GM12878 (cell line): ENCODE results near the gene MAP2K7. TPM values are rescaled to one million over a fixed set of nuclear protein-coding genes. Genes with fewer than 3 reads are reported as not detected.

ENCODE experiments used
- BACH1 ChIP-seq: fragments of 450-650 bp; IDR thresholded peaks from 2 replicates; pipeline ENCODE4 v1.6.1; 2017; ENCODE audit warnings: mild to moderate bottlenecking, borderline replicate concordance
- BCL11A ChIP-seq: IDR thresholded peaks from 2 replicates; pipeline ENCODE4 v1.6.1; 2011; ENCODE audit warnings: low read depth, low read length
- CBFB ChIP-seq: IDR thresholded peaks from 2 replicates; pipeline ENCODE4 v1.6.1; 2016; ENCODE audit warnings: antibody characterized with exemption, low read depth
- CHD2 ChIP-seq: IDR thresholded peaks from 2 replicates; pipeline ENCODE4 v1.6.1; 2011; ENCODE audit warnings: low read depth, low read length, improper control_type of control experiment, borderline replicate concordance
- CREB1 ChIP-seq: IDR thresholded peaks from 2 replicates; pipeline ENCODE4 v1.6.1; 2012; ENCODE audit warnings: low read depth, mild to moderate bottlenecking, inconsistent platforms
- CUX1 ChIP-seq: IDR thresholded peaks from 2 replicates; pipeline ENCODE4 v1.6.1; 2012; ENCODE audit warnings: improper control_type of control experiment, low read depth, low read length; ENCODE audit not compliant: insufficient replicate concordance
- EGR1 ChIP-seq, 2 experiments: IDR thresholded peaks; 1 replicate in 1 of 2; 2 replicates in 1 of 2; pipeline ENCODE4 v1.6.1; 2011 to 2012; ENCODE audit warnings: low read depth in 2 of 2, low read length in 2 of 2, borderline replicate concordance in 1 of 2, mild to moderate bottlenecking in 1 of 2, moderate library complexity in 1 of 2
- ESRRA ChIP-seq: IDR thresholded peaks from 2 replicates; pipeline ENCODE4 v1.6.1; 2012; ENCODE audit warnings: mild to moderate bottlenecking, low read length, improper control_type of control experiment
- ETV6 ChIP-seq, 2 experiments: fragments of 450-650 bp in 1 of 2; IDR thresholded peaks in 1 of 2; conservative IDR thresholded peaks in 1 of 2; 2 replicates each; pipeline ENCODE4 v1.6.1; 2014; ENCODE audit warnings: antibody characterized with exemption in 1 of 2, borderline replicate concordance in 1 of 2, low read depth in 1 of 2, mild to moderate bottlenecking in 1 of 2, moderate library complexity in 1 of 2
- JUNB ChIP-seq: IDR thresholded peaks from 2 replicates; pipeline ENCODE4 v1.6.1; 2016; ENCODE audit warnings: antibody characterized with exemption, mild to moderate bottlenecking
- MAX ChIP-seq: IDR thresholded peaks from 2 replicates; pipeline ENCODE4 v1.6.1; 2012; ENCODE audit warnings: low read depth, low read length, improper control_type of control experiment
- MLLT1 ChIP-seq: fragments of 450-650 bp; IDR thresholded peaks from 2 replicates; pipeline ENCODE4 v1.6.1; 2016; ENCODE audit warnings: mild to moderate bottlenecking
- NBN ChIP-seq: fragments of 450-650 bp; IDR thresholded peaks from 2 replicates; pipeline ENCODE4 v1.6.1; 2016
- PBX3 ChIP-seq: IDR thresholded peaks from 2 replicates; pipeline ENCODE4 v1.6.1; 2011; ENCODE audit warnings: mild to moderate bottlenecking, low read depth, low read length, moderate library complexity; ENCODE audit not compliant: insufficient replicate concordance
- RELA ChIP-seq: fragments of 450-650 bp; IDR thresholded peaks from 2 replicates; pipeline ENCODE4 v1.8.0; 2014; ENCODE audit warnings: borderline replicate concordance; ENCODE audit not compliant: partially characterized antibody
- SIN3A ChIP-seq: IDR thresholded peaks from 2 replicates; pipeline ENCODE4 v1.6.1; 2012; ENCODE audit warnings: low read depth, low read length, improper control_type of control experiment
- SMARCA5 ChIP-seq: fragments of 450-650 bp; IDR thresholded peaks from 2 replicates; pipeline ENCODE4 v1.6.1; 2017; ENCODE audit warnings: mild to moderate bottlenecking
- SREBF1 ChIP-seq: IDR thresholded peaks from 2 replicates; pipeline ENCODE4 v1.6.1; 2012; ENCODE audit warnings: mild to moderate bottlenecking, low read length
- SUPT20H ChIP-seq: IDR thresholded peaks from 2 replicates; pipeline ENCODE4 v1.6.1; 2011; ENCODE audit warnings: low read depth, mild to moderate bottlenecking, low read length, moderate library complexity, borderline replicate concordance; ENCODE audit not compliant: control insufficient read depth
- TBL1XR1 ChIP-seq: IDR thresholded peaks from 2 replicates; pipeline ENCODE4 v1.6.1; 2012; ENCODE audit warnings: low read depth, low read length, improper control_type of control experiment
- TCF3 ChIP-seq: IDR thresholded peaks from 2 replicates; pipeline ENCODE4 v1.6.1; 2012; ENCODE audit warnings: low read depth, mild to moderate bottlenecking, low read length, borderline replicate concordance; ENCODE audit not compliant: insufficient read depth
- polyA plus RNA-seq, 11 experiments: library from polyadenylated mRNA; depleted of rRNA in 4 of 11; unstranded in 6 of 11; stranded (reverse) in 5 of 11; fragments of >200 nt; fragmentation: Nextera tagmentation in 4 of 11; fragmentation: Illumina TruSeq in 1 of 11; extraction: Ambion mirVana in 4 of 11; extraction: Trizol in 1 of 11; gene quantifications; 1 replicate in 1 of 11; 2 replicates in 10 of 11; pipeline versions ENCODE4 v1.2.1 to v1.2.3, GENCODE V29; 2011 to 2016; ENCODE audit warnings: inconsistent platforms in 2 of 11, missing spikeins in 2 of 11, low read depth in 1 of 11
- total RNA-seq, 4 experiments: library from RNA; depleted of rRNA in 3 of 4; stranded (reverse); fragments of >200 nt in 3 of 4; fragmentation: Illumina TruSeq in 1 of 4; extraction: Trizol in 1 of 4; gene quantifications; 2 replicates each; pipeline versions ENCODE4 v1.2.1 to v1.2.3, GENCODE V29; 2013 to 2021

Gene MAP2K7
- total and polyA plus RNA-seq, 10 of the 15 experiments (the other 5 are each of a cell fraction or from before 2014, with no cell fraction given) = 0.34 to 32.2 (median 6.7) TPM

GRCh38 chr19:7919610-7920518, 16.2 kb downstream of the MAP2K7 start, which contains the start of gene SNAPC2 (continued):
- TF ChIP-seq CUX1 (no peak), NBN (peak; percentile 20; the same call in 1 of the 2 replicates), CBFB (no peak), SMARCA5 (peak; percentile 62; the same call in 1 of the 2 replicates), ESRRA (no peak), BACH1 (peak; percentile 49; the same call in 1 of the 2 replicates), CREB1 (peak; percentile 67), BCL11A (no peak), JUNB (no peak), TBL1XR1 (0 out of 2 replicates have a peak, but pooled peaks have one; percentile 38), PBX3 (peak; percentile 42), RELA (no peak), SUPT20H (no peak), ETV6 (conservative IDR thresholded peaks at IDR 0.05 in 1 of 2, IDR thresholded peaks at IDR 0.05 in 1 of 2; ENCODE audit: borderline replicate concordance in 1 of 2, low read depth in 1 of 2) (no peak), SREBF1 (no peak), MLLT1 (no peak), SIN3A (0 out of 2 replicates have a peak, but pooled peaks have one; percentile 54), CHD2 (peak; percentile 77; the same call in 1 of the 2 replicates), TCF3 (no peak), EGR1 (IDR thresholded peaks at IDR 0.05; ENCODE audit: borderline replicate concordance in 1 of 2, low read depth in 2 of 2, low read length in 2 of 2) (peak in 1 of 2 experiments; percentile 93; a peak in 2 of 3 replicates), MAX (peak; percentile 15; the same call in 1 of the 2 replicates)
